PC-3 (cell line): Measurements from ENCODE around the gene CSF2.

Experiments used
- EZH2 ChIP-seq: fragments of 300-600 bp; sonication (generic); IDR thresholded peaks from one replicate; pipeline ENCODE4 v1.6.1; 2017; ENCODE audit warnings: antibody characterized with exemption, mild to moderate bottlenecking, low read length; ENCODE audit not compliant: unreplicated experiment
- TF ChIP-seq, protein P1 (sequence below): fragments of 300-600 bp; sonication (generic); conservative IDR thresholded peaks from 2 replicates; pipeline ENCODE4 v1.5.1; 2017; ENCODE audit warnings: antibody characterized with exemption, low read depth, mild to moderate bottlenecking, low read length

DNA sequence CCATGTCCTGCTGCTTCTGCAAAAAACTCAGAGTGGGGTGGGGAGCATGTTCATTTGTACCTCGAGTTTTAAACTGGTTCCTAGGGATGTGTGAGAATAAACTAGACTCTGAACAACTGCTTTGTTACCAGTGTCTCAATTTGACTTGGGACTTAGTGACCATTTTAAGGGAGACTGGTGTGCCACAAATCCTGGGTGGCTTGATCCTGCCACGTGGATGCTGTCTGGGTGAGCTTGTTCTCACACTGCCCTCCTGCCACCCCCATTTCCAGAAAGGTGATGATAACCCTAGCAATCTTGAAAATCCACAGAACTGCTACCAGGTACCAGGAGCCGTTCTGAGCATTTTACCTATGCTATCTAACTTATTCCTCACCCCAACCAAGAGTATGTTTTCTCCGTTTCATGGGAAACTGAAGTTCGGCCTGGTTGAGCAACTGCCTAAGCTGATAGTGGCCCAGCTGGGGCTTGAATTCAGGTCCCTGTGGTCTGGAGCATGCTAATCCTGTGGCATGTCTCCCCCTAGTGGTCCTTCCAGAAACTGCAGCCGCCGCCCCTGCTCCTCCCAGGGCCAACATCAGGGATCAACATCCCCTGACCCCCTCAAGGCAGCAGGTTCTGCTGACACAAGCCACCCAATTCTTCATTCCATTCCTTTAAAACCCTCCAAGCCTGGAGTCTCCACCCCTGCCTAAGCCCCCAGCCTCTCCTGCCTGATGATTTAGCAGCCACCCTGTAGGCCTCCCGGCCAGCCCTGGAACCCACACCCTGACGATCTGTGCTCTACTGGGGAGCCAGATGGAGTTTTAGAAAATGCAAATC lies 10.3 kb upstream of the CSF2 start:
- TF ChIP-seq, protein P1, sequence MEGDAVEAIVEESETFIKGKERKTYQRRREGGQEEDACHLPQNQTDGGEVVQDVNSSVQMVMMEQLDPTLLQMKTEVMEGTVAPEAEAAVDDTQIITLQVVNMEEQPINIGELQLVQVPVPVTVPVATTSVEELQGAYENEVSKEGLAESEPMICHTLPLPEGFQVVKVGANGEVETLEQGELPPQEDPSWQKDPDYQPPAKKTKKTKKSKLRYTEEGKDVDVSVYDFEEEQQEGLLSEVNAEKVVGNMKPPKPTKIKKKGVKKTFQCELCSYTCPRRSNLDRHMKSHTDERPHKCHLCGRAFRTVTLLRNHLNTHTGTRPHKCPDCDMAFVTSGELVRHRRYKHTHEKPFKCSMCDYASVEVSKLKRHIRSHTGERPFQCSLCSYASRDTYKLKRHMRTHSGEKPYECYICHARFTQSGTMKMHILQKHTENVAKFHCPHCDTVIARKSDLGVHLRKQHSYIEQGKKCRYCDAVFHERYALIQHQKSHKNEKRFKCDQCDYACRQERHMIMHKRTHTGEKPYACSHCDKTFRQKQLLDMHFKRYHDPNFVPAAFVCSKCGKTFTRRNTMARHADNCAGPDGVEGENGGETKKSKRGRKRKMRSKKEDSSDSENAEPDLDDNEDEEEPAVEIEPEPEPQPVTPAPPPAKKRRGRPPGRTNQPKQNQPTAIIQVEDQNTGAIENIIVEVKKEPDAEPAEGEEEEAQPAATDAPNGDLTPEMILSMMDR: peak; percentile 87
- TF ChIP-seq EZH2: no peak
